Smooth muscle cell of the brain vasculature (primary cell): Measurements from ENCODE around the gene HIP1.
"Not testable (repeated sequence)": the region's sequence is repeated elsewhere in the genome, so short reads cannot be mapped to it uniquely, and the experiment has no call there.

Experiments
- DNase-seq: peaks from one replicate; pipeline ENCODE4 v3.0.0-alpha.2; 2012; ENCODE audit warnings: low read depth, low spot score

The HIP1 gene

GRCh38 chr7:75575488-75576121, 163.1 kb downstream of the HIP1 start:
- DNase-seq: no peak

DNA sequence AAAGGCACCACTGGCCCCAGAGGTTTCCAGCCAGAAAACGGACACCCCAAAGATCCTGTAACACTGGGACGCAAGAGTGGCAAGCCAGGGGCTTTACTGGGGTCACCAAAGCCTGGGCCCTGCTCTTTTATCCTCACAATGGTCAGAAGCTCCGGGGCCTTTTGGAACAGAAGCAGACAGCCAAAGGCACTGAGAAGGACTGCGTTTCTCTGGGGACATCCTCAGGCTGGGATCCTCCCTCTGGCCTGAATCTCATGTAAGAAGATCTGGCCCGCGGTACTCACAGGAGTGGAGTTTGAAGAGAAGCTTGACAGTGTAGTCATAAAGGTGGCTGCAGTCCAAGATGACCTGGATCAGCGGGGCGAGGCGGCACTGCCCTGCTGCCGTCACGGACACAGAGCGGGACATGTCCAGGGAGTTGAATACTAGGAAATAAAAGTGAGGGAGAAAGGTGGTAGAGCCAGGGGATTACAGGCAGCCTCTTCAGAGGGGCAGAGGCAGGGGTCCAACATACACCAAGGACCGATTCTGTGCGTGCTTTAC, 165.2 kb downstream of the HIP1 start:
- no peak for DNase-seq

- no peak for DNase-seq
These were observed 165.9 kb downstream of the HIP1 start for GRCh38 chr7:75572814-75573213.

DNA sequence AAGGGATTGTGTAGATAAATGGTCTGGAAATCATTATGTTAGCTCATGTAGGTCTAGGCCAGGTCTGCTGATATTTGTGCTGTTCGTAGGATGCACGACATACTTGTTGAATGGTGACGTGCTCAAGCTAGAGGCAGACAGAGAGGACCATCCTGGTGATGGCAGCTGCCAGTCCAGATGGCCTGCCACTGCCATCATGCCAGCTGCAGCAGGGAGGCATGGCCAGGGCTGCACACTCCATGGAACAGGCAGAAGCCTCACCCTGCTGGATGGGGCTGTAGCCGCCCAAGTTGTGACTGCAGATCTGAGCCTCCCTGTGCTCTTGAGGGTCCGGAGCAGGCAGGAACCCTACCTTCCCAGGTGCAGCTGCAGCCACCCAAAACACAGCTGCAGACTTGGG, 166.3 kb downstream of the HIP1 start:
- no peak for DNase-seq

DNA sequence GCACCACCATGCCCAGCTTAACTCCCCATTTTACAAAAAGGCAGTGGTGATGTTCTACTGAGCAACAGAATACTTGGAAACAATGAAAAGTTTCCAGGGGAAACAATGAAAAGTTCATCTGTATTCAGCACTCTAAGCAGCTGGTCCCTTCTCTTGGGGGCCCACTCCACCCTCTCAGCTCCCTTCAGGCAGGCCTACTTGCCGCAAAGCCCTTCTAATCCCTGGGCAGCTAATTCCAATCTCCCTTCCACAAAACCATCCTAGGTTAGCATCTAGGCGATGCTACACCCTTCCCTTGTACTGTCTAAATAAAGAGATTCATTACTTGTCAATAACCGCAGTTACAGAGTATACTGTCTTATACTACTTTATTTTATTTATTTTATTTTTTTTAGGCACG, 167.5 kb downstream of the HIP1 start:
- DNase-seq: no peak

- not testable (repeated sequence) for DNase-seq
These were observed 169.0 kb downstream of the HIP1 start for GRCh38 chr7:75569629-75570282.

DNA sequence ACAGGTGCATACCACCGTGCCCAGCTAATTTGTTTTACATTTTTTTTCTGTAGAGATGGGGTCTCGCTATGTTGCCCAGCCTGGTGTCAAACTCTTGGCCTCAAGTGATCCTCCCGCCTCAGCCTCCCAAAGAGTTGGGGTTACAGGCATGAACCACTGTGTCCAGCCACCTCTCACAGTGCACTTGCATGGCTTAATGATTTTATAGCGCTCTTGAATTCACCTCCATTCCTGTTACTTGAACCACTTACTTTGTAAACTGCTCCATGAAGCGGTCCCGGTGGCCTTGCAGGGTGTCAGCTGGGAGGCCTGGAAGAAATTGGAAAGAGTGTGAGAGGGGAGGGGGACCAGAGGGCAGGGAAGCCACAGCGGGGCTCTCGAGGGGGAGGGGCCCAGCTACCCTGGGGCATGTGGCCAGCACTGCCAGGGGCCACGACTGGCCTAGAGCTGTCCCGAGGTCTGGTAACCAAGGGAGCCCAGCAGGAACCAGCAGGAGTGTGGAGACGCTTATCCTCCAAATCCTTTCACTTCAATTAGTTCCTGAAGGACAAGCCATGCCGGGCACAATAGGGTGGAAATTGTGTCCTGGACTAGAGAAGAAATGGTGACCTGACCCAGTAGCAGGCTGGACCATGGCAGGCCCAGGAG, 170.7 kb downstream of the HIP1 start:
- no peak for DNase-seq

DNA sequence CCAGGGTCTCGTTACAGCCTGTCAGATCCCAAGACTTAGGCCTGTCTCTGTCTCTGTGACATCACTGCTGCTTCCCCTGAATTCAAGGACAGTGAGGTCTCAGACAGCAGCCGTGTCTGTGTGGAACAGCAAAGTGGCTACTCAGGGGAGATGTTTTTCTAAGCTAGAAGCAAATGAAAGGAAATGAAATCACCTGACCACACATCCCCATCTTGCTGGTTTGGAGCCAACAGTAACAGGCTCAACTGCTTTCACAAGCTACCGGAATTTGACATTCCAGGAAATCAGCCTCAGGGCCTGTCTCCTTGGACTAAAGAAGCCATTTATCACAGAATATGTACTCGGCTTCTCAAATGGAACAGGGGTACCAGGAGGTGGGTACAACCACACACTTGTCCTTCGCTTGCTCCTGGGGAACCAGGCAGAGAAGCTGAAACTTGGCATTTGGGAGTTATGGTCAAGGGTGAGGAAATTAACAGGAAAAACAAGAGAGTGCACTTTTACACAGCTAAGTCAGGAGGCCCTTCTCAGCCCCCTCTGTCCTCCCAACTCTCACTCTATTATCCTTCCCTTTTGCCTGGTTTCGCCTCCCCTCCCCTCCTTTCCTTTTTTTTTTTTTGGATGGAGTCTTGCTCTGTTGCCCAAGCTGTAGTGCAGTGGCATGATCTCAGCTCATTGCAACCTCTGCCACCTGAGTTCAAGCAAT, 173.5 kb downstream of the HIP1 start:
- DNase-seq: peak; percentile 79

DNA sequence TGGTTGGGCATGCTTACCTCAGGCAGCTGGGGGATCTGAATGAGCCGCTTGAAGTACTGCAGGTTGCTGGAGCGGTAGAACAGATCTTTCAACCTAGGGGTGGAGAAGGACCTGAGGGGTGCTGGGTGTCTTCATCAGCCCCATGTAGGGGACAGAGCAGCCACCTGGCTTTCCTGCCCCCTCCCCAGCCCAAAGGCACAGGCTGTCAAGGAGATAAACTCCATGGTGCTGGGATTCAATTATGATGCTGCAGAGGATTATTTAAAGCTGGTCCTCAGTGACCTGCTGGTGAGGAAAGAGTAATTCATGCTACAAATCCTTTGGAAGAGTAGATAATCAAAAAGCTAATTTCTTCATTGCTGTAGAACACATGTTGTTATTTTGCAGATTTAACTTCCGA, 175.6 kb downstream of the HIP1 start:
- no peak for DNase-seq

- DNase-seq: no peak
These were observed 178.8 kb downstream of the HIP1 start for GRCh38 chr7:75559976-75560365.

DNA sequence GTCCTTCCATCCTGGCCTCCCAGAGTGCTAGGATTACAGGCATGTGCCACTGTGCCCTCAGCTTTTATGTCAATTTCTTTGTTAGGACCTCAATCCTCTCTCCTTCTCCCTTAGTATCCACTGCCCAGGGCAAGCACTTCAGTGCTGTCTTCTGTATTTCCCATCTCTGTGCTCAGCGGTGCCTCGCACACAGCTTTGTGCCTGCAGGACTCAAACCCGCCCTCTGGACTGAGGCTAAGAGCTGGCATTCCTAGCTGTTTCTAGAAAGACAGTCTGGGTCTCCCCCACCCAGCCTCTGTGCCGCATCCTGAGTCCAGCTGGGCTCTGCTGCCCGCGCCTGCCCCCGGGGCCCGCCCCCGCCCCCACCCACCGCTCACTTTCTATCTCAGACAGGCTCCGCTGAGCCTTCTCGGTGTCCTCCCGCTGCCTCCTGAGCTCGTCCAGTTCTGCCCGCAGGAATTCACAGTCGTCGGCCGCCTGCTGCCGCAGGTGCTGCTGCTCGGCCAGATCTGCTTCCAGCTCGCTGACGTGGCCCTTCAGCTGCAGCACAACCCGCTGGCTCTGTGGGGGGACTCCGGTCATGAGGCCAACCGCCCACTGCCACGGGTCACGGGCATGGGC, 179.3 kb downstream of the HIP1 start:
- DNase-seq: peak; percentile 47

DNA sequence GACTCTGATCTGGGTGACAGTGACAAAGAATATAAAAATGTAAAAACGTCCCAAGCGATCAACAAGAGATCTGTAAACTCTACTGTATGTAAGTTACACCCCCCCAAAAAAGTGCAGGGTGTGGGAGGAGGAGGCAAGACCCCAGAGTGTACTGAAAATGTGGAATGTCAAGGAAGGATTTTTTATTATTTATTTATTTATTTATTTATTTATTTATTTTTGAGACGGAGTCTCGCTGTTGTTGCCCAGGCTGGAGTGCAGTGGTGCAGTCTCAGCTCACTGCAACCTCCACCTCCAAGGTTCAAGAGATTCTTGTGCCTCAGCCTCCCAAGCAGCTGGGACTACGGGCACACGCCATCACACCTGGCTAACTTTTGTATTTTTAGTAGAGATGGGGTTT, 181.9 kb downstream of the HIP1 start:
- DNase-seq: not testable (repeated sequence)

GRCh38 chr7:75555736-75556135, 183.0 kb downstream of the HIP1 start:
- DNase-seq: no peak

- no peak for DNase-seq
These were observed 192.3 kb downstream of the HIP1 start for GRCh38 chr7:75546237-75547015.

- DNase-seq: no peak
These were observed 201.0 kb downstream of the HIP1 start for GRCh38 chr7:75537731-75538130.

GRCh38 chr7:75536940-75537538, 201.7 kb downstream of the HIP1 start:
- DNase-seq: no peak

GRCh38 chr7:75536491-75536890, 202.2 kb downstream of the HIP1 start:
- no peak for DNase-seq

DNA sequence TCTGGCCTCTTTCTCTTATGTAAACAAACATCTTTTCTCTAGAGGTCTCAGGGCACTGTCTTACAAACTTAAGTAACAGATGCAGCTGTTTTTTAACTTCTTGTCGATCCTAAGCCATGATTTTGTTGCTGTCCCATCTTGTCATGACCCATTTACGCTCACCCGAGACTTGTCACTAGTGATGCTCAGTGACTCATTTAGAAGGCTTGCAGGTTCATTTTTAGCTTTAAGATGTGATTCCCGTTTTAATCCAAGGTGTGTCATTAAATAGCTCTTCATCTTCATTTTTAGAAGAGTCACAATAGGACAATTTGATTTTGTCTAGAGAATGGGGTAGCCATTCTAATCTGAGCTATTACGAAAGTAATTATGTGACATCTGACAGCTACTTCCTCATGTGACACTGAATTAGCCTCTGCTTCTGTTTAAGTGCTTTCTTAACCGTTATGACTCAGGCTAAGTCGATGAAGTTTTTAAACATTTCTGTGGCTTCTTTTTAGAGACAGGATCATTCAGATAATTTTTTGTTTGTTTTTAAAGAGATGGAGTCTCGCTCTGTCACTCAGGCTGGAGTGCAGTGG, 203.9 kb downstream of the HIP1 start:
- no peak for DNase-seq

- no peak for DNase-seq
These were observed 204.8 kb downstream of the HIP1 start for GRCh38 chr7:75533926-75534325.

- no peak for DNase-seq
These were observed 206.1 kb downstream of the HIP1 start for GRCh38 chr7:75532639-75533038.
